Measurements from ENCODE around the gene LARP1. TPM values are rescaled to one million over a fixed set of nuclear protein-coding genes. Genes with fewer than 3 reads are reported as not detected.
A peak's percentile ranks its signal among the peaks of the same experiment; 100 is the strongest.

The LARP1 gene
- total RNA-seq, 6 experiments from 2014 or later, result 58.2 to 85.7 (median 73.0) TPM

- WGBS (ENCODE audit: insufficient coverage, low coverage, low lambda C conversion rate, missing lambda C conversion rate), result no CpG with 5 or more reads among the region's 1 CpG
- TF ChIP-seq POLR2A (IDR thresholded peaks at IDR 0.05), result no peak
- TF ChIP-seq CTCF (IDR thresholded peaks at IDR 0.05), result no peak
- no peak overlapping the region for H3K4me3 ChIP-seq
These were observed 27.8 kb downstream of the LARP1 start for GRCh38 chr5:154782812-154783592.

DNA sequence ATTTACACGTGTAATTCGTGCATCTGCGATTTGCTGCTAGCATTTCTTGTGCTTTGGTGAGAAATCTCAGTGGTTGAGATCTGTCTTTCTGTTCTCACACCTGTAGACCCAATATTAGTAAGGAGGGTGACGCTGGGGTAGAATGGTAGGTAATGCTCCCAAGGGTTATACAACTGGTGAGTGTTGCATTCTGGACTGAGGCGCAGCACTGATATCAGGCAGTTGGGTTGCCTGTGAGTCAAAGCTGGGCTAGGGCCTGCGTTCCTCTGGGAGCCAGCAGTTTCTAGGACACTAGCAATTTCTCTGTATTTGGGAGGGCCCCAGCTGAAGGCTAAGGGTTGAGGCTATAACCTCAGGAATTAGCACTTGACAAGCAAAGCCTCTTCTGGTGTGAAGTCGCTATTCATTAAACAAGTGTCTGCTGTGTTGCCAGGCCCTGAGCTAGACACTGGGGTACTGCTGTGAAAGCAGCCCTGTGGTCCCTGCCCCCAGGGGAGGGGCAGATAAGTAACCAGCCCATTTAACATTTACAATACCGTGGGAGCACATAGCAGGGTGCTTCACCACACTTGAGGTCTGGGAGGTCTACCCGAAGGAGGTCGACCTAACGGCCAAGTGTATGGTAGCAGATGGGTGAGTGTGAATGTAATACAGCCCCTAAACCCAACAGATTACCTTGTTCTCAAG is 28.7 kb downstream of the LARP1 start:
- DNase-seq, result no peak
- 76% methylated on average over 6 of the region's 11 CpGs for WGBS (ENCODE audit: insufficient coverage, low coverage, low lambda C conversion rate, missing lambda C conversion rate)
- ATAC-seq, result no peak
- intact Hi-C loops (cut with DNase I), result no loop called here
- Histone ChIP-seq H3K36me3 (no peaks in the 10 kb centered on the region), H3K4me3 (no peak overlapping the region), H3K27ac (no peak overlapping the region), H3K9me3 (no peaks in the 10 kb centered on the region), H3K4me1 (peaks cover 0 to 42% (median 11%) of the 10 kb centered on the region in 4 donors), H3K27me3 (no peaks in the 10 kb centered on the region)
- TF ChIP-seq CTCF (IDR thresholded peaks at IDR 0.05) (no peak), POLR2A (IDR thresholded peaks at IDR 0.05) (no peak)

More at GRCh38 chr5:154782812-154783592, 27.8 kb downstream of the LARP1 start:
- ATAC-seq, result no peak
- peaks cover 0 to 44% (median 16%) of the 10 kb centered on the region in 4 donors for H3K4me1 ChIP-seq
- H3K27ac ChIP-seq, result no peak overlapping the region
- H3K9me3 ChIP-seq, result no peaks in the 10 kb centered on the region
- intact Hi-C loops (cut with DNase I), result no loop called here
- no peaks in the 10 kb centered on the region for H3K27me3 ChIP-seq
- no peaks in the 10 kb centered on the region for H3K36me3 ChIP-seq
- no peak for DNase-seq

DNA sequence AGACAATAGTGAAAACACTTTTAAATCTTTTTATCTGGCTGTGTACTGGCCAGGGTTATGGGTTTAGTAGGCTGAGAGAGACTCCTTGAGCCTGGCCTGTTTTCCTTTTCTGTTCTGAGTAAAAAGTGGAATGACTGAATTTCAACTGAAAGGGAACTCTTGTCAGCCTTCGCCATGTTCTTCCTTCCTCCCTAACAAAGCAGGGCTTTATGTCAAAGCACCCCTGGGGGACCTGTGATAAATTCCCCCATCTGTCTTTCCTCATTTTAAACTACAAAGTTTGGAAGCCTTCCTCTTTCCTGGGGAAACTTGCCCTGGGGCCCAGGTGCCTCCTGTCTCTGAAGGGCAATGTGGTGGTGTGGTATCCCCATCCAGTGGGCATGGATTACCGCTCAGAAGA is 29.7 kb downstream of the LARP1 start:
- H3K27ac ChIP-seq, result no peak overlapping the region
- WGBS (ENCODE audit: insufficient coverage, low coverage, low lambda C conversion rate, missing lambda C conversion rate), result 64% methylated on average over 2 of the region's 2 CpGs
- no peak overlapping the region for H3K4me3 ChIP-seq
- no peaks in the 10 kb centered on the region for H3K9me3 ChIP-seq
- DNase-seq (no peak), ATAC-seq (peak in 1 of 4 donors; percentile 3)
- H3K27me3 ChIP-seq, result no peaks in the 10 kb centered on the region
- intact Hi-C loops (cut with DNase I), result no loop called here
- H3K4me1 ChIP-seq, result peaks cover 0 to 35% (median 7%) of the 10 kb centered on the region in 4 donors
- H3K36me3 ChIP-seq, result no peaks in the 10 kb centered on the region
- TF ChIP-seq POLR2A (IDR thresholded peaks at IDR 0.05), result no peak
- TF ChIP-seq CTCF (IDR thresholded peaks at IDR 0.05), result no peak

GRCh38 chr5:154786414-154786813 is 31.2 kb downstream of the LARP1 start:
- peak; percentile 21 to 49 (median 44) for ATAC-seq
- WGBS (ENCODE audit: insufficient coverage, low coverage, low lambda C conversion rate, missing lambda C conversion rate), result 17% methylated on average over 1 of the region's 2 CpGs
- Histone ChIP-seq H3K4me1 (peaks cover 0 to 26% (median 6%) of the 10 kb centered on the region in 4 donors), H3K36me3 (peaks cover 0 to 11% (median 2%) of the 10 kb centered on the region in 4 donors), H3K9me3 (no peaks in the 10 kb centered on the region), H3K4me3 (no peak overlapping the region), H3K27ac (no peak overlapping the region), H3K27me3 (no peaks in the 10 kb centered on the region)
- no peak for DNase-seq
- intact Hi-C loops (cut with DNase I), result no loop called here
- TF ChIP-seq POLR2A (IDR thresholded peaks at IDR 0.05), result no peak
- no peak for TF ChIP-seq CTCF (IDR thresholded peaks at IDR 0.05)

All from right lobe of liver (tissue), 6 donors.